Lower lobe of right lung (tissue), 2 donors: ENCODE results near the gene SYNGR4. TPM values are rescaled to one million over a fixed set of nuclear protein-coding genes. Genes with fewer than 3 reads are reported as not detected.
"Not testable (repeated sequence)": the region's sequence is repeated elsewhere in the genome, so short reads cannot be mapped to it uniquely, and the experiment has no call there.

ENCODE experiments used
- ATAC-seq, 2 donors: fragments of 200-7000 bp; cut with Tn5 transposase; one replicate each; pipeline ENCODE4 v1.9.1; 2020 to 2022; ENCODE audit warnings: mild to moderate bottlenecking in 2 of 2, moderate library complexity in 2 of 2
- DNase-seq: peaks from one replicate; pipeline ENCODE4 v3.0.0-alpha.2; 2020
- H3K27ac ChIP-seq: fragments of 200-600 bp; one replicate; pipeline ENCODE4 v1.8.0; 2022
- H3K27me3 ChIP-seq: fragments of 200-600 bp; one replicate; pipeline ENCODE4 v1.8.0; 2022; ENCODE audit warnings: low read depth
- H3K36me3 ChIP-seq: fragments of 200-600 bp; one replicate; pipeline ENCODE4 v1.8.0; 2022; ENCODE audit warnings: mild to moderate bottlenecking
- H3K4me1 ChIP-seq: fragments of 200-600 bp; one replicate; pipeline ENCODE4 v1.8.0; 2022
- H3K4me3 ChIP-seq: fragments of 200-600 bp; one replicate; pipeline ENCODE4 v1.8.0; 2022; ENCODE audit warnings: mild to moderate bottlenecking
- H3K9me3 ChIP-seq: fragments of 200-600 bp; one replicate; pipeline ENCODE4 v1.8.0; 2022
- intact Hi-C: fragments of 100-400 bp; cut with DNase I; formaldehyde crosslinking; loops from one replicate; pipeline ENCODE4 v1.11.0; 2022
- total RNA-seq: library from RNA; stranded (reverse); fragmentation: NEBNext Ultra II Directional; extraction: Animal tissue kit (Norgen Biotek cat#: 25700); gene quantifications from one replicate; pipeline ENCODE4 v1.2.1, GENCODE V29; 2021
- TF ChIP-seq, protein P1 (sequence below): fragments of 200-600 bp; IDR thresholded peaks from one replicate; pipeline ENCODE4 v1.8.0; 2022; ENCODE audit warnings: antibody characterized with exemption, mild to moderate bottlenecking
- donor health status: DM: no; HTN: yes; CAD: no; lungs with severe emphysema.

The SYNGR4 gene
- total RNA-seq, 1 donor from 2014 or later, result not detected

DNA sequence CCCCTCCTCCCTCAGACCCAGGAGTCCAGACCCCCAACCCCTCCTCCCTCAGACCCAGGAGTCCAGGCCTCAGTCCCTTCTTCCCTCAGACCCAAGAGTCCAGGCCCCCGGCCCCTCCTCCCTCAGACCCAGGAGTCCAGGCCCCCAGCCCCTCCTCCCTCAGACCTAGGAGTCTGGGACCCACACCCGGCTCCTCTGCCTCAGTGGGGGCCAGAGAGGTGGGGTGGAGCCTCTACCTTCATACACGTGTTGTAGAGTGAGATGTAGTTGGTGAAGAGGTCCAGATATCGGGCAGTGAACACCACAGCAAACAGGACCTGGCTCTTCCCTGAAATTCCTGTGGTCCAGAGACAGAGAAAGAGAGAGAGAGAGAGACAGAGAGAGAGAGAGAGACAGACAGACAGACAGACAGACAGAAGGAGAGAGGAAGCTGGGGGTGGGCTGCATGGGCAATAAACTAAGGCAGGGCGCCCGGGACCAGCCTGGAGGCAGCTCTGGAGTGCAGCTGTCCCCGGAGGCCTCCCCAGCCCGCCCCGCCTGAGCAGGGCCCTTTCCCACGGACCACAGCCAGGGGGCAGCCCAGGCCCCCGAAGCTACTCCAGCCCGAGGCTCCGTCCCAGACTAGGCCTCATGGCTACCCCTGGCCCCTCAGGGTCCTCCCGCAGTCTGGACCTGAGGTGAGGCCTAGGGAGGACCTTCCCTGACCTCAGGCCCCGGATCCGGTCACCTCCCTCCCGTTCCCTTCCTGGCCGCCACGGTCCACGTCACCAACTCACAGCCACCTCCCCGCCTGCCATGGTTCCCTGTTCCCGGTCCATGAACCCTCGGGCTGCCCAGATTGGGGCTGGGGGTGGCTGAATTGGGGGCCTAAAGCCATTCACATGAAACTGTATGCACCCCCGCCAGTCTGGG lies 26.3 kb downstream of the SYNGR4 start:
- Histone ChIP-seq H3K27ac (peak overlapping the region; percentile 91), H3K27me3 (peaks cover 33% of the 10 kb centered on the region), H3K4me1 (peaks cover 4% of the 10 kb centered on the region), H3K9me3 (no peaks in the 10 kb centered on the region), H3K36me3 (peaks cover 40% of the 10 kb centered on the region), H3K4me3 (peak overlapping the region; percentile 97)
- ATAC-seq (peak; percentile 87 to 91), DNase-seq (peak; percentile 77)
- intact Hi-C loops, result no loop called here
- TF ChIP-seq, protein P1, sequence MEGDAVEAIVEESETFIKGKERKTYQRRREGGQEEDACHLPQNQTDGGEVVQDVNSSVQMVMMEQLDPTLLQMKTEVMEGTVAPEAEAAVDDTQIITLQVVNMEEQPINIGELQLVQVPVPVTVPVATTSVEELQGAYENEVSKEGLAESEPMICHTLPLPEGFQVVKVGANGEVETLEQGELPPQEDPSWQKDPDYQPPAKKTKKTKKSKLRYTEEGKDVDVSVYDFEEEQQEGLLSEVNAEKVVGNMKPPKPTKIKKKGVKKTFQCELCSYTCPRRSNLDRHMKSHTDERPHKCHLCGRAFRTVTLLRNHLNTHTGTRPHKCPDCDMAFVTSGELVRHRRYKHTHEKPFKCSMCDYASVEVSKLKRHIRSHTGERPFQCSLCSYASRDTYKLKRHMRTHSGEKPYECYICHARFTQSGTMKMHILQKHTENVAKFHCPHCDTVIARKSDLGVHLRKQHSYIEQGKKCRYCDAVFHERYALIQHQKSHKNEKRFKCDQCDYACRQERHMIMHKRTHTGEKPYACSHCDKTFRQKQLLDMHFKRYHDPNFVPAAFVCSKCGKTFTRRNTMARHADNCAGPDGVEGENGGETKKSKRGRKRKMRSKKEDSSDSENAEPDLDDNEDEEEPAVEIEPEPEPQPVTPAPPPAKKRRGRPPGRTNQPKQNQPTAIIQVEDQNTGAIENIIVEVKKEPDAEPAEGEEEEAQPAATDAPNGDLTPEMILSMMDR, result peak; percentile 65

GRCh38 chr19:48391100-48392005 lies 27.2 kb downstream of the SYNGR4 start, which contains the start of gene KDELR1:
Gene KDELR1 (minus strand): TSS chr19:48391551. CDS start chr19:48391358, 193 bp downstream.
- peaks cover 42% of the 10 kb centered on the region for H3K27me3 ChIP-seq
- DNase-seq (peak; percentile 76), ATAC-seq (peak; percentile 95 to 96)
- peak within 1 kb of the TSS; percentile 97 for H3K4me3 ChIP-seq
- no peaks in the 10 kb centered on the region for H3K9me3 ChIP-seq
- TF ChIP-seq, protein P1, result peak; percentile 89
- peaks cover 31% of the 10 kb centered on the region for H3K36me3 ChIP-seq
- H3K4me1 ChIP-seq, result peaks cover 4% of the 10 kb centered on the region
- intact Hi-C loops, result no loop called here
- peak within 1 kb of the TSS; percentile 91 for H3K27ac ChIP-seq

DNA sequence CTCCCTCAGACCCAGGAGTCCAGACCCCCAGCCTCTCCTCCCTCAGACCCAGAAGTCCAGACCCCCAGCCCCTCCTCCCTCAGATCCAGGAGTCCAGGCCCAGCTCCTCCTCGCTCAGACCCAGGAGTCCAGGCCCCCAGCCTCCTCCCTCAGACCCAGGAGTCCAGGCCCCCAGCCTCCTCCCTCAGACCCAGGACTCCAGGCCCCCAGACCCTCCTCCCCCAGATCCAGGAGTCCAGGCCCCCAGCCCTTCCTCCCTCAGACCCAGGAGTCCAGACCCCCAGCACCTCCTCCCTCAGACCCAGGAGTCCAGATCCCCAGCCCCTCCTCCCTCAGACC lies 27.8 kb downstream of the SYNGR4 start:
- H3K4me1 ChIP-seq, intact Hi-C loops, DNase-seq, H3K9me3 ChIP-seq, H3K27ac ChIP-seq, ATAC-seq, H3K4me3 ChIP-seq: not testable (repeated sequence)
- Histone ChIP-seq H3K36me3 (peaks cover 25% of the 10 kb centered on the region), H3K27me3 (peaks cover 48% of the 10 kb centered on the region)

- H3K27ac ChIP-seq, result no peak overlapping the region
- ATAC-seq (no peak), DNase-seq (no peak)
- TF ChIP-seq, protein P1, result no peak
- H3K36me3 ChIP-seq, result peaks cover 14% of the 10 kb centered on the region
- H3K4me1 ChIP-seq, result peaks cover 11% of the 10 kb centered on the region
- H3K9me3 ChIP-seq, result no peaks in the 10 kb centered on the region
- H3K4me3 ChIP-seq, result no peak overlapping the region
- intact Hi-C loops, result no loop called here
- H3K27me3 ChIP-seq, result peaks cover 54% of the 10 kb centered on the region
These were observed 28.8 kb downstream of the SYNGR4 start for GRCh38 chr19:48392860-48393558.

- DNase-seq (no peak), ATAC-seq (no peak)
- Histone ChIP-seq H3K4me1 (peaks cover 11% of the 10 kb centered on the region), H3K36me3 (peaks cover 9% of the 10 kb centered on the region), H3K9me3 (no peaks in the 10 kb centered on the region), H3K27ac (no peak within 1 kb of the TSS), H3K4me3 (no peak within 1 kb of the TSS), H3K27me3 (peaks cover 54% of the 10 kb centered on the region)
- TF ChIP-seq, protein P1, result no peak
- intact Hi-C loops, result no loop called here
These were observed 29.6 kb downstream of the SYNGR4 start, which contains the start of gene GRIN2D for GRCh38 chr19:48393559-48394330. Gene GRIN2D (plus strand): TSS chr19:48393668. CDS start chr19:48398393, 4,725 bp downstream.
